ENCODE results near the gene PRR5L.
"Not testable (repeated sequence)": the region's sequence is repeated elsewhere in the genome, so short reads cannot be mapped to it uniquely, and the experiment has no call there.

Gene PRR5L

GRCh38 chr11:36281850-36282249 lies 14.2 kb upstream of the PRR5L start:
- no peak for DNase-seq

- no peak for DNase-seq
Measured at GRCh38 chr11:36282926-36283325, 13.2 kb upstream of the PRR5L start.

- no peak for DNase-seq
Measured at GRCh38 chr11:36288442-36289225, 7.5 kb upstream of the PRR5L start.

- DNase-seq: peak; percentile 88
Measured at GRCh38 chr11:36289226-36289852, 6.7 kb upstream of the PRR5L start, which contains the start of gene COMMD9. Gene COMMD9, minus strand, starts transcription at chr11:36289424. Its CDS starts 12 bp downstream, at chr11:36289412.

GRCh38 chr11:36292311-36292722 lies 3.8 kb upstream of the PRR5L start:
- DNase-seq: no peak

GRCh38 chr11:36296884-36297543 lies 926 bp downstream of the PRR5L start:
- no peak for DNase-seq

GRCh38 chr11:36300650-36301049 lies 4.6 kb downstream of the PRR5L start:
- DNase-seq: no peak

- DNase-seq: no peak
Measured at GRCh38 chr11:36304351-36304750, 8.3 kb downstream of the PRR5L start.

- no peak for DNase-seq
Measured at GRCh38 chr11:36305047-36305446, 9.0 kb downstream of the PRR5L start.

- no peak for DNase-seq
Measured at GRCh38 chr11:36306888-36307287, 10.8 kb downstream of the PRR5L start.

- no peak for DNase-seq
Measured at GRCh38 chr11:36308577-36308976, 12.5 kb downstream of the PRR5L start.

- DNase-seq: no peak
Measured at GRCh38 chr11:36309779-36310178, 13.7 kb downstream of the PRR5L start.

- peak; percentile 10 for DNase-seq
Measured at GRCh38 chr11:36311926-36312595, 16.0 kb downstream of the PRR5L start.

GRCh38 chr11:36312611-36313472 lies 16.8 kb downstream of the PRR5L start:
- no peak for DNase-seq

- DNase-seq: no peak
Measured at GRCh38 chr11:36313750-36314433, 17.8 kb downstream of the PRR5L start.

GRCh38 chr11:36314434-36314767 lies 18.3 kb downstream of the PRR5L start:
- DNase-seq: no peak

GRCh38 chr11:36316049-36316448 lies 20.0 kb downstream of the PRR5L start:
- DNase-seq: no peak

GRCh38 chr11:36317992-36318391 lies 21.9 kb downstream of the PRR5L start:
- DNase-seq: no peak

GRCh38 chr11:36324956-36325355 lies 28.9 kb downstream of the PRR5L start:
- DNase-seq: not testable (repeated sequence)

GRCh38 chr11:36325403-36325802 lies 29.3 kb downstream of the PRR5L start:
- DNase-seq: not testable (repeated sequence)

- DNase-seq: no peak
Measured at GRCh38 chr11:36326524-36327419, 30.7 kb downstream of the PRR5L start.

All from SHP77 treated with DMSO at 0.1 percent for 48 hours (cell line).